Liver (tissue), 9 donors: ENCODE data around the gene OCA2. TPM values are rescaled to one million over a fixed set of nuclear protein-coding genes. Genes with fewer than 3 reads are reported as not detected.

Experiments used
- DNase-seq: peaks from one replicate; pipeline ENCODE4 v3.0.0-alpha.2; 2017; ENCODE audit warnings: low spot score
- H3K27ac ChIP-seq, 2 donors: one replicate each; pipeline ENCODE4 v1.7.0; 2013; ENCODE audit warnings: inconsistent platforms in 2 of 2, low read length in 2 of 2, control low read depth in 1 of 2, low read depth in 1 of 2, mild to moderate bottlenecking in 1 of 2
- H3K27me3 ChIP-seq, 4 donors: one replicate each; pipeline versions ENCODE4 v1.6.1 to v1.7.0; 2013; ENCODE audit warnings: low read length in 3 of 4, inconsistent platforms in 1 of 4, mild to moderate bottlenecking in 1 of 4, moderate library complexity in 1 of 4; ENCODE audit not compliant: control insufficient read depth in 4 of 4, insufficient read depth in 4 of 4
- H3K36me3 ChIP-seq, 4 donors: one replicate each; pipeline versions ENCODE4 v1.6.1 to v1.7.0; 2013; ENCODE audit warnings: low read length in 3 of 4, mild to moderate bottlenecking in 3 of 4, low read depth in 1 of 4, moderate library complexity in 1 of 4; ENCODE audit not compliant: control insufficient read depth in 4 of 4, insufficient read depth in 3 of 4
- H3K4me1 ChIP-seq, 4 donors: one replicate each; pipeline versions ENCODE4 v1.6.1 to v1.7.0; 2013; ENCODE audit warnings: low read length in 3 of 4, mild to moderate bottlenecking in 3 of 4, moderate library complexity in 1 of 4; ENCODE audit not compliant: control insufficient read depth in 4 of 4, insufficient read depth in 4 of 4
- H3K4me3 ChIP-seq, 3 donors: one replicate each; pipeline versions ENCODE4 v1.6.1 to v1.7.0; 2013; ENCODE audit warnings: low read length in 3 of 3, control low read depth in 1 of 3, low read depth in 1 of 3, mild to moderate bottlenecking in 1 of 3
- H3K9ac ChIP-seq, 2 donors: one replicate each; pipeline ENCODE4 v1.7.0; 2013; ENCODE audit warnings: low read length in 2 of 2, mild to moderate bottlenecking in 2 of 2, moderate library complexity in 2 of 2, control low read depth in 1 of 2, low read depth in 1 of 2
- H3K9me3 ChIP-seq, 4 donors: one replicate each; pipeline versions ENCODE4 v1.6.1 to v1.7.0; 2013; ENCODE audit warnings: low read length in 3 of 4; ENCODE audit not compliant: control insufficient read depth in 4 of 4
- ATF3 ChIP-seq: IDR thresholded peaks from 2 replicates; pipeline ENCODE4 v1.6.1; 2016; ENCODE audit warnings: antibody characterized with exemption
- CTCF ChIP-seq: fragments of 150-350 bp; IDR thresholded peaks from 2 replicates; pipeline ENCODE4 v1.5.1; 2017; ENCODE audit warnings: improper control_type of control experiment, low read depth, low read length; ENCODE audit not compliant: missing input control
- FOXA1 ChIP-seq: IDR thresholded peaks from 2 replicates; pipeline ENCODE4 v1.6.1; 2016; ENCODE audit warnings: antibody characterized with exemption
- FOXA2 ChIP-seq: IDR thresholded peaks from 2 replicates; pipeline ENCODE4 v1.6.1; 2016; ENCODE audit warnings: antibody characterized with exemption
- GABPA ChIP-seq, 2 donors: IDR thresholded peaks in 1 of 2; conservative IDR thresholded peaks in 1 of 2; 2 replicates each; pipeline ENCODE4 v1.6.1; 2016; ENCODE audit warnings: antibody characterized with exemption in 2 of 2, mild to moderate bottlenecking in 1 of 2, moderate library complexity in 1 of 2
- HNF4A ChIP-seq, 2 donors: conservative IDR thresholded peaks; 2 replicates each; pipeline ENCODE4 v1.6.1; 2016; ENCODE audit warnings: antibody characterized with exemption in 2 of 2, mild to moderate bottlenecking in 2 of 2
- HNF4G ChIP-seq: IDR thresholded peaks from 2 replicates; pipeline ENCODE4 v1.6.1; 2016; ENCODE audit warnings: antibody characterized with exemption
- JUND ChIP-seq, 2 donors: IDR thresholded peaks; 2 replicates each; pipeline ENCODE4 v1.6.1; 2016; ENCODE audit warnings: antibody characterized with exemption in 2 of 2
- MAX ChIP-seq: IDR thresholded peaks from 2 replicates; pipeline ENCODE4 v1.6.1; 2016; ENCODE audit warnings: antibody characterized with exemption
- NR2F2 ChIP-seq: IDR thresholded peaks from 2 replicates; pipeline ENCODE4 v1.6.1; 2016; ENCODE audit warnings: antibody characterized with exemption
- REST ChIP-seq: IDR thresholded peaks from 2 replicates; pipeline ENCODE4 v1.6.1; 2016; ENCODE audit warnings: antibody characterized with exemption, mild to moderate bottlenecking
- RXRA ChIP-seq, 2 donors: IDR thresholded peaks; 2 replicates each; pipeline ENCODE4 v1.6.1; 2017 to 2018; ENCODE audit warnings: antibody characterized with exemption in 2 of 2, mild to moderate bottlenecking in 1 of 2
- TAF1 ChIP-seq: conservative IDR thresholded peaks from 2 replicates; pipeline ENCODE4 v1.6.1; 2016; ENCODE audit warnings: antibody characterized with exemption, mild to moderate bottlenecking
- YY1 ChIP-seq: IDR thresholded peaks from 2 replicates; pipeline ENCODE4 v1.6.1; 2016; ENCODE audit warnings: antibody characterized with exemption, mild to moderate bottlenecking
- WGBS: extraction: QIAGEN DNeasy Blood & Tissue Kit; methylation state at CpG from one replicate; pipeline ENCODE4 v1.1.7; 2013; 5-methylcytosine and 5-hydroxymethylcytosine counted together
- polyA plus RNA-seq, 2 donors: library from polyadenylated mRNA; stranded (reverse) in 1 of 2; unstranded in 1 of 2; fragments of 200-250 nt in 1 of 2; fragments of >200 nt in 1 of 2; fragmentation: Nextera tagmentation in 1 of 2; extraction: Ambion mirVana in 1 of 2; gene quantifications; one replicate each; pipeline versions ENCODE4 v1.2.1 to v1.2.3, GENCODE V29; 2013 to 2015
- total RNA-seq, 2 donors: library from RNA; depleted of rRNA; stranded (reverse); fragments of >200 nt; gene quantifications; one replicate each; pipeline ENCODE4 v1.2.3, GENCODE V29; 2014
- TF ChIP-seq, protein P1 (sequence below): IDR thresholded peaks from 2 replicates; pipeline ENCODE4 v1.6.1; 2016; ENCODE audit warnings: antibody characterized with exemption
- donor health status: healthy.
- donor health status: healthy.
- donor health status: healthy.
- donor health status: healthy.
- donor health status: healthy.

The OCA2 gene
- total and polyA plus RNA-seq, 4 donors: 0.02 to 0.56 (median 0.15) TPM

- H3K9ac ChIP-seq: no peak overlapping the region
- DNase-seq: no peak
- H3K27me3 ChIP-seq: peaks cover 0 to 5% (median 0%) of the 10 kb centered on the region in 4 donors
These were observed 4.7 kb upstream of the OCA2 start for GRCh38 chr15:28103831-28104230.

More at GRCh38 chr15:28103831-28104230, 4.7 kb upstream of the OCA2 start:
- H3K4me1 ChIP-seq: peaks cover 14 to 23% (median 17%) of the 10 kb centered on the region in 4 donors
- no peak for TF ChIP-seq FOXA1
- TF ChIP-seq NR2F2: no peak
- no peak for TF ChIP-seq CTCF
- TF ChIP-seq HNF4G: no peak
- no peak for TF ChIP-seq TAF1
- TF ChIP-seq MAX: no peak
- no peak for TF ChIP-seq YY1
- no peak for TF ChIP-seq FOXA2
- TF ChIP-seq REST: no peak
- no peak for TF ChIP-seq GABPA (IDR thresholded peaks at IDR 0.05 in 1 of 2, conservative IDR thresholded peaks at IDR 0.05 in 1 of 2)
- no peak for TF ChIP-seq JUND (IDR thresholded peaks at IDR 0.05)
- no peak for TF ChIP-seq RXRA (IDR thresholded peaks at IDR 0.05)
- no peak for TF ChIP-seq ATF3
- no peak for TF ChIP-seq HNF4A (conservative IDR thresholded peaks at IDR 0.05)
- TF ChIP-seq, protein P1, sequence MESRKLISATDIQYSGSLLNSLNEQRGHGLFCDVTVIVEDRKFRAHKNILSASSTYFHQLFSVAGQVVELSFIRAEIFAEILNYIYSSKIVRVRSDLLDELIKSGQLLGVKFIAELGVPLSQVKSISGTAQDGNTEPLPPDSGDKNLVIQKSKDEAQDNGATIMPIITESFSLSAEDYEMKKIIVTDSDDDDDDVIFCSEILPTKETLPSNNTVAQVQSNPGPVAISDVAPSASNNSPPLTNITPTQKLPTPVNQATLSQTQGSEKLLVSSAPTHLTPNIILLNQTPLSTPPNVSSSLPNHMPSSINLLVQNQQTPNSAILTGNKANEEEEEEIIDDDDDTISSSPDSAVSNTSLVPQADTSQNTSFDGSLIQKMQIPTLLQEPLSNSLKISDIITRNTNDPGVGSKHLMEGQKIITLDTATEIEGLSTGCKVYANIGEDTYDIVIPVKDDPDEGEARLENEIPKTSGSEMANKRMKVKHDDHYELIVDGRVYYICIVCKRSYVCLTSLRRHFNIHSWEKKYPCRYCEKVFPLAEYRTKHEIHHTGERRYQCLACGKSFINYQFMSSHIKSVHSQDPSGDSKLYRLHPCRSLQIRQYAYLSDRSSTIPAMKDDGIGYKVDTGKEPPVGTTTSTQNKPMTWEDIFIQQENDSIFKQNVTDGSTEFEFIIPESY: no peak
- no peaks in the 10 kb centered on the region for H3K9me3 ChIP-seq
- WGBS: 89% methylated on average over 10 of the region's 10 CpGs
- no peak overlapping the region for H3K4me3 ChIP-seq
- no peak overlapping the region for H3K27ac ChIP-seq
- no peaks in the 10 kb centered on the region for H3K36me3 ChIP-seq
